K562 (cell line): ENCODE data around the gene EIF4G1.

Experiments used
- HNRNPH1 ChIP-seq: fragments of 200-400 bp; formaldehyde crosslinking; optimal IDR thresholded peaks from 2 replicates; pipeline ENCODE3; 2017; ENCODE audit warnings: low read depth, mild to moderate bottlenecking, low read length, moderate library complexity
- NRF1 ChIP-seq, 2 experiments: fragments of 450-650 bp; IDR thresholded peaks in 1 of 2; conservative IDR thresholded peaks in 1 of 2; 2 replicates each; pipeline ENCODE4 v1.6.1; 2014; ENCODE audit warnings: mild to moderate bottlenecking in 2 of 2
- PCBP2 ChIP-seq: fragments of 200-400 bp; formaldehyde crosslinking; IDR thresholded peaks from 2 replicates; pipeline ENCODE4 v1.6.1; 2018; ENCODE audit warnings: low read length, low read depth, mild to moderate bottlenecking, moderate library complexity; ENCODE audit not compliant: poor library complexity, severe bottlenecking
- POLR2A ChIP-seq: fragments of 450-650 bp; conservative IDR thresholded peaks from 2 replicates; pipeline ENCODE4 v1.6.1; 2016
- TEAD1 ChIP-seq, 2 experiments: fragments of 450-650 bp in 1 of 2; sonication (generic) in 1 of 2; formaldehyde crosslinking; IDR thresholded peaks; 2 replicates each; pipeline versions ENCODE4 v1.4.0 to v1.8.0; 2020 to 2022; ENCODE audit warnings: mild to moderate bottlenecking in 2 of 2, missing genetic modification reagents in 1 of 2
- ZFX ChIP-seq: sonication (generic); formaldehyde crosslinking; IDR thresholded peaks from 2 replicates; pipeline ENCODE4 v1.8.0; 2022; ENCODE audit warnings: mild to moderate bottlenecking, missing genetic modification reagents, moderate library complexity
- TF ChIP-seq, protein P1 (sequence below), 3 experiments: IDR thresholded peaks in 2 of 3; conservative IDR thresholded peaks in 1 of 3; 2 replicates each; pipeline ENCODE4 v1.5.1; 2011 to 2012; ENCODE audit warnings: low read length in 3 of 3, mild to moderate bottlenecking in 3 of 3, control low read depth in 2 of 3, improper control_type of control experiment in 1 of 3, inconsistent platforms in 1 of 3, low read depth in 1 of 3, mixed read lengths in 1 of 3, moderate library complexity in 1 of 3; ENCODE audit not compliant: insufficient read depth in 2 of 3
- TF ChIP-seq, protein P2 (sequence below), 2 experiments: fragments of 450-650 bp; formaldehyde crosslinking in 1 of 2; IDR thresholded peaks; 2 replicates each; pipeline versions ENCODE4 v1.4.0 to v1.6.1; 2014 to 2020; ENCODE audit warnings: mild to moderate bottlenecking in 2 of 2, borderline replicate concordance in 1 of 2, low read depth in 1 of 2
- TF ChIP-seq, protein P3 (sequence below): fragments of 250-450 bp; sonication (Bioruptor Pico); IDR thresholded peaks from 2 replicates; pipeline ENCODE4 v1.4.0; 2020; ENCODE audit warnings: mild to moderate bottlenecking, moderate library complexity

DNA sequence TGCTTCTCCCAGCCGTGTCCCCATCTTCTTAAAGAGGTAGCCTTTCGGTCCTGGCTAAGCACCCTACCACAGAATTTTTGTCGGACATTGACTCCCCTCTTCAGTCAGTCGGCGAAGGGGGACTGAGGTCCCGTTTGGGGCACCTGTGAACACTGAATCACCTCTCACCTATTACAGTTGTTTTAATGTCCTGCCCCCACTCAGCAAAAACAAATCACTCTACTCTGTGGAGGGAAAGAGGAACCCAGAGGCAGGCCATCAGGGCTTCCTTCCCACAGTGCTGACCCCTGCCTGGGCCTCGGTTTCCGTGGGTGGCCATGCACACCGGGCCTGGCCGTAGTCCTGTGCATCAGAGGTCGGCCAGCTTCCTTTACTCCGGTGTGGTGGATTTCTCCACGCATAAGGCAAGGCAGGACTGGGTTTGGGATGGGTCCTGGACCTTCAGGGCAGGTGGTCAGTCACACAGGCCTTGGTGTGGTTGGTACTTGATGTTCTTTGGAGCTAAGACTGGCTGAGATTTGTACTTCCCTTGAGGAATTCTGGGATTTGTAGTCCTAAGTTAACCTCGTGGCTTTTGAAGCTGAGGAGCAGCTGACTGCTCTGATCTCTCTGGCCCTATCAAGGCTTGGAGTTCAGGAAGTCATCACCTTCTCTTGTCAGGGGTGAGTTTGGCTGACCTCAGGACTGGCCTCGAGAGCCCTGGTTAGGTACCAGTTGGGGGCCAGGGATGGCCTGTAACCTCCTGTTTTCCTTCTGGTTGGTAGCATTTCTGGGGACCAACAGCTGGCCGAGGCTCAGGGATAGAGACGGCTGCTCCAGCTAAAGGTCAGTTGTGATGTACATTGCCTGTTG is 22.4 kb downstream of the EIF4G1 start:
- no peak for TF ChIP-seq NRF1 (conservative IDR thresholded peaks at IDR 0.05 in 1 of 2, IDR thresholded peaks at IDR 0.05 in 1 of 2)
- TF ChIP-seq HNRNPH1: no peak
- no peak for TF ChIP-seq POLR2A
- TF ChIP-seq ZFX: no peak
- TF ChIP-seq, protein P1, sequence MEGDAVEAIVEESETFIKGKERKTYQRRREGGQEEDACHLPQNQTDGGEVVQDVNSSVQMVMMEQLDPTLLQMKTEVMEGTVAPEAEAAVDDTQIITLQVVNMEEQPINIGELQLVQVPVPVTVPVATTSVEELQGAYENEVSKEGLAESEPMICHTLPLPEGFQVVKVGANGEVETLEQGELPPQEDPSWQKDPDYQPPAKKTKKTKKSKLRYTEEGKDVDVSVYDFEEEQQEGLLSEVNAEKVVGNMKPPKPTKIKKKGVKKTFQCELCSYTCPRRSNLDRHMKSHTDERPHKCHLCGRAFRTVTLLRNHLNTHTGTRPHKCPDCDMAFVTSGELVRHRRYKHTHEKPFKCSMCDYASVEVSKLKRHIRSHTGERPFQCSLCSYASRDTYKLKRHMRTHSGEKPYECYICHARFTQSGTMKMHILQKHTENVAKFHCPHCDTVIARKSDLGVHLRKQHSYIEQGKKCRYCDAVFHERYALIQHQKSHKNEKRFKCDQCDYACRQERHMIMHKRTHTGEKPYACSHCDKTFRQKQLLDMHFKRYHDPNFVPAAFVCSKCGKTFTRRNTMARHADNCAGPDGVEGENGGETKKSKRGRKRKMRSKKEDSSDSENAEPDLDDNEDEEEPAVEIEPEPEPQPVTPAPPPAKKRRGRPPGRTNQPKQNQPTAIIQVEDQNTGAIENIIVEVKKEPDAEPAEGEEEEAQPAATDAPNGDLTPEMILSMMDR (IDR thresholded peaks at IDR 0.05 in 2 of 3, conservative IDR thresholded peaks at IDR 0.05 in 1 of 3; ENCODE audit: insufficient read depth in 2 of 3, low read depth in 1 of 3, low read length in 3 of 3): no peak
- TF ChIP-seq PCBP2: no peak
- TF ChIP-seq TEAD1 (CRISPR knock-in tag; IDR thresholded peaks at IDR 0.05): no peak
- TF ChIP-seq, protein P2, sequence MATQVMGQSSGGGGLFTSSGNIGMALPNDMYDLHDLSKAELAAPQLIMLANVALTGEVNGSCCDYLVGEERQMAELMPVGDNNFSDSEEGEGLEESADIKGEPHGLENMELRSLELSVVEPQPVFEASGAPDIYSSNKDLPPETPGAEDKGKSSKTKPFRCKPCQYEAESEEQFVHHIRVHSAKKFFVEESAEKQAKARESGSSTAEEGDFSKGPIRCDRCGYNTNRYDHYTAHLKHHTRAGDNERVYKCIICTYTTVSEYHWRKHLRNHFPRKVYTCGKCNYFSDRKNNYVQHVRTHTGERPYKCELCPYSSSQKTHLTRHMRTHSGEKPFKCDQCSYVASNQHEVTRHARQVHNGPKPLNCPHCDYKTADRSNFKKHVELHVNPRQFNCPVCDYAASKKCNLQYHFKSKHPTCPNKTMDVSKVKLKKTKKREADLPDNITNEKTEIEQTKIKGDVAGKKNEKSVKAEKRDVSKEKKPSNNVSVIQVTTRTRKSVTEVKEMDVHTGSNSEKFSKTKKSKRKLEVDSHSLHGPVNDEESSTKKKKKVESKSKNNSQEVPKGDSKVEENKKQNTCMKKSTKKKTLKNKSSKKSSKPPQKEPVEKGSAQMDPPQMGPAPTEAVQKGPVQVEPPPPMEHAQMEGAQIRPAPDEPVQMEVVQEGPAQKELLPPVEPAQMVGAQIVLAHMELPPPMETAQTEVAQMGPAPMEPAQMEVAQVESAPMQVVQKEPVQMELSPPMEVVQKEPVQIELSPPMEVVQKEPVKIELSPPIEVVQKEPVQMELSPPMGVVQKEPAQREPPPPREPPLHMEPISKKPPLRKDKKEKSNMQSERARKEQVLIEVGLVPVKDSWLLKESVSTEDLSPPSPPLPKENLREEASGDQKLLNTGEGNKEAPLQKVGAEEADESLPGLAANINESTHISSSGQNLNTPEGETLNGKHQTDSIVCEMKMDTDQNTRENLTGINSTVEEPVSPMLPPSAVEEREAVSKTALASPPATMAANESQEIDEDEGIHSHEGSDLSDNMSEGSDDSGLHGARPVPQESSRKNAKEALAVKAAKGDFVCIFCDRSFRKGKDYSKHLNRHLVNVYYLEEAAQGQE (IDR thresholded peaks at IDR 0.05; ENCODE audit: borderline replicate concordance): no peak
- TF ChIP-seq, protein P2 (CRISPR knock-in tag; IDR thresholded peaks at IDR 0.05; ENCODE audit: low read depth): no peak
- TF ChIP-seq, protein P3, sequence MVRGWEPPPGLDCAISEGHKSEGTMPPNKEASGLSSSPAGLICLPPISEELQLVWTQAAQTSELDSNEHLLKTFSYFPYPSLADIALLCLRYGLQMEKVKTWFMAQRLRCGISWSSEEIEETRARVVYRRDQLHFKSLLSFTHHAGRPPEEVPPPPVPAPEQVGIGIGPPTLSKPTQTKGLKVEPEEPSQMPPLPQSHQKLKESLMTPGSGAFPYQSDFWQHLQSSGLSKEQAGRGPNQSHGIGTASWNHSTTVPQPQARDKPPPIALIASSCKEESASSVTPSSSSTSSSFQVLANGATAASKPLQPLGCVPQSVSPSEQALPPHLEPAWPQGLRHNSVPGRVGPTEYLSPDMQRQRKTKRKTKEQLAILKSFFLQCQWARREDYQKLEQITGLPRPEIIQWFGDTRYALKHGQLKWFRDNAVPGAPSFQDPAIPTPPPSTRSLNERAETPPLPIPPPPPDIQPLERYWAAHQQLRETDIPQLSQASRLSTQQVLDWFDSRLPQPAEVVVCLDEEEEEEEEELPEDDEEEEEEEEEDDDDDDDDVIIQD (CRISPR knock-in tag): no peak
